ENCODE results near the gene ZNF219. TPM values are rescaled to one million over a fixed set of nuclear protein-coding genes. Genes with fewer than 3 reads are reported as not detected.

Gene ZNF219
- total RNA-seq, 1 experiment from 2014 or later, result 84.5 TPM

DNA sequence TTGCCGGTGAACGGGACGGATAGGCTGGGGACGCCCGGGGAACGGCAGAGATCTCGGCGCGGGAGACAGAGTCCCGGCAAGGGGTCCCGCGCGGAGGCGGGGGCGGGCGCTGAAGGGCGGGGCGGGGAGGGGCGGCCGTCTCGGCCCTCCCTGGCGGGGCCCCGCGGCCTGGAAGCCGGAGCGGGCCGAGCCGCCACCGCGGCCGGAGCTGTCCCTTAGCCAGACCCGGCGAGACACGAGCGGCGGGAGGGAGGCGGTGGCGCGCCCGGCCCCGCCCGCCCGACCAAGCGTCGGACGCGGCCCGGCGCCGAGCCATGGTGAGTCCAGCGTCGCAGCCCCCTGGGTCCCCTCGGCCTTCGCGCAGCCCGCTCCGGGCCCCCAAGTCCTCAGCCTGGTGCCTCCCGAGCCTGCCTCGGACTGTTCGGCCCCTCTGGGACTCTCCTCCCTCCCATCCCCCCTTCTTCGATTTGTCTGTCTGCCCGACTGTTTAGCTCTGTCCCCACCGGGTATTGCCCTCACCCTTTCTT is 28.3 kb downstream of the ZNF219 start, which contains the start of gene ARHGEF40:
TSS of gene ARHGEF40 (plus strand) at position 222 of the 527 bp plus-strand sequence. CDS start at position 315, 93 bp downstream.
- Histone ChIP-seq H4K5ac (ENCODE audit: insufficient read length, low read depth, low read length) (no peak within 1 kb of the TSS), H3K4me1 (ENCODE audit: insufficient read depth, low read length) (peaks cover 4% of the 10 kb centered on the region; the same call in 1 of the 2 replicates), H3K23ac (ENCODE audit: insufficient read length, low read depth, low read length) (no peak within 1 kb of the TSS), H3K79me1 (ENCODE audit: insufficient read depth, low read depth, low read length, poor library complexity, severe bottlenecking) (no peaks in the 10 kb centered on the region), H3K14ac (ENCODE audit: insufficient read depth, low read length) (peak within 1 kb of the TSS; percentile 74; the same call in 1 of the 2 replicates), H3K9me3 (ENCODE audit: control insufficient read depth, low read depth, low read length) (no peaks in the 10 kb centered on the region), H2BK120ac (ENCODE audit: low read depth, low read length, poor library complexity, severe bottlenecking) (no peak within 1 kb of the TSS), H3K18ac (ENCODE audit: insufficient read length, low read depth, low read length) (peak within 1 kb of the TSS; percentile 69), H4K20me1 (ENCODE audit: control insufficient read depth, insufficient read depth, insufficient read length) (no peaks in the 10 kb centered on the region), H3K23me2 (ENCODE audit: insufficient read length, low read depth, low read length, poor library complexity, severe bottlenecking) (peaks cover 31% of the 10 kb centered on the region), H3K9ac (ENCODE audit: extremely low read depth, insufficient read length, low read length) (peak within 1 kb of the TSS; percentile 39), H2AFZ (ENCODE audit: low read length) (no peak within 1 kb of the TSS), H2AK5ac (ENCODE audit: insufficient read length, low read length) (no peak within 1 kb of the TSS), H3K27ac (ENCODE audit: insufficient read length, low read depth, low read length) (no peak within 1 kb of the TSS), H3K56ac (ENCODE audit: insufficient read length, low read depth, low read length) (no peak within 1 kb of the TSS), H2BK5ac (ENCODE audit: insufficient read length, low read length) (no peak within 1 kb of the TSS), H3T11ph (ENCODE audit: low read length) (no peak within 1 kb of the TSS), H3K4ac (ENCODE audit: low read depth, low read length) (no peak within 1 kb of the TSS), H4K8ac (replicated peaks; ENCODE audit: insufficient read length, low read depth, low read length) (no peak within 1 kb of the TSS), H2BK20ac (ENCODE audit: low read depth, low read length, poor library complexity, severe bottlenecking) (no peak within 1 kb of the TSS), H3K79me2 (ENCODE audit: insufficient read depth, low read length) (no peaks in the 10 kb centered on the region), H3K4me2 (ENCODE audit: insufficient read depth, insufficient read length, low read length) (peak within 1 kb of the TSS; percentile 85), H4K91ac (ENCODE audit: insufficient read length, low read depth, low read length) (no peak within 1 kb of the TSS), H3K27me3 (ENCODE audit: insufficient read depth, low read length) (no peaks in the 10 kb centered on the region), H2BK12ac (ENCODE audit: insufficient read length, low read depth, low read length) (no peak within 1 kb of the TSS), H2BK15ac (ENCODE audit: low read depth, low read length) (no peak within 1 kb of the TSS)
- H3K27me3 Mint-ChIP-seq (ENCODE audit: low read depth), result peaks cover 19% of the 10 kb centered on the region
- TF ChIP-seq CTCF (conservative IDR thresholded peaks at IDR 0.05), result no peak
- H3K4me1 Mint-ChIP-seq, result peaks cover 26 to 30% of the 10 kb centered on the region in 2 experiments
- H3K9me3 Mint-ChIP-seq, result no peaks in the 10 kb centered on the region
- H3K27ac Mint-ChIP-seq, result peak within 1 kb of the TSS; percentile 95 to 98 (median 96)
- peaks cover 20 to 30% (median 25%) of the 10 kb centered on the region in 3 experiments for H3K36me3 Mint-ChIP-seq (ENCODE audit: insufficient read depth in 1 of 3, low read depth in 3 of 3)
- DNase-seq, result peak; percentile 50
- H3K4me3 Mint-ChIP-seq, result peak within 1 kb of the TSS; percentile 88 to 96
- no CpG with 5 or more reads among the region's 63 CpGs for WGBS (ENCODE audit: extremely low coverage, insufficient read length, low lambda C conversion rate)

All from H9 (cell line).